ENCODE data around the gene POLR1C.
"Not testable (repeated sequence)": the region's sequence is repeated elsewhere in the genome, so short reads cannot be mapped to it uniquely, and the experiment has no call there.

GRCh38 chr6:43498291-43498690, 18.6 kb upstream of the POLR1C start:
- TF ChIP-seq, protein P1, sequence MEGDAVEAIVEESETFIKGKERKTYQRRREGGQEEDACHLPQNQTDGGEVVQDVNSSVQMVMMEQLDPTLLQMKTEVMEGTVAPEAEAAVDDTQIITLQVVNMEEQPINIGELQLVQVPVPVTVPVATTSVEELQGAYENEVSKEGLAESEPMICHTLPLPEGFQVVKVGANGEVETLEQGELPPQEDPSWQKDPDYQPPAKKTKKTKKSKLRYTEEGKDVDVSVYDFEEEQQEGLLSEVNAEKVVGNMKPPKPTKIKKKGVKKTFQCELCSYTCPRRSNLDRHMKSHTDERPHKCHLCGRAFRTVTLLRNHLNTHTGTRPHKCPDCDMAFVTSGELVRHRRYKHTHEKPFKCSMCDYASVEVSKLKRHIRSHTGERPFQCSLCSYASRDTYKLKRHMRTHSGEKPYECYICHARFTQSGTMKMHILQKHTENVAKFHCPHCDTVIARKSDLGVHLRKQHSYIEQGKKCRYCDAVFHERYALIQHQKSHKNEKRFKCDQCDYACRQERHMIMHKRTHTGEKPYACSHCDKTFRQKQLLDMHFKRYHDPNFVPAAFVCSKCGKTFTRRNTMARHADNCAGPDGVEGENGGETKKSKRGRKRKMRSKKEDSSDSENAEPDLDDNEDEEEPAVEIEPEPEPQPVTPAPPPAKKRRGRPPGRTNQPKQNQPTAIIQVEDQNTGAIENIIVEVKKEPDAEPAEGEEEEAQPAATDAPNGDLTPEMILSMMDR (IDR thresholded peaks at IDR 0.05; ENCODE audit: low read length), result not testable (repeated sequence)
- TF ChIP-seq EZH2 (optimal IDR thresholded peaks at IDR 0.05; ENCODE audit: low read depth, low read length); EZH2phosphoT487 (IDR thresholded peaks at IDR 0.05; ENCODE audit: low read length): not testable (repeated sequence)
